ENCODE measurements around the gene DUOX1.

DNA sequence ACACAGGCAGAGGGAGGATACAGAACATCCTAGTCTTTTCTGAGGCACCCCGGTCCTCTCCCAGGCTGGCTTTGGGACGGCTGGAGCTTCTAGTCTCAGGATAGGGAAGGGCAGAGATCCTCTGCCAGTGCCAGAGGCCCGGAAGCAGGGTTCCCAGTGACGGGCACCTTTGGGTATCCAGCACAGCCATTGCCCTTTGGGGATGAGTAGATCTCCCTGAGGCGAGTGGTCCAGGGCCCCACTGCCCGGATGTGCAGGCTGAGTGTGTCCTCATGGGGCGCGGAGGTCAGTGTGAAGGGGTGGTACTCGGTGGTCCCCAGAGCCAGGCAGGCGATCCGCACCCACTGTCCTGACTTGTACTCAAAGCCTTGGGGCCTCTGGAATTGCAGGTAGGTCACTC, 34.1 kb upstream of the DUOX1 start:
- TF ChIP-seq ZNF274 (IDR thresholded peaks at IDR 0.05; ENCODE audit: low read depth, low read length) (no peak), SUZ12 (IDR thresholded peaks at IDR 0.05; ENCODE audit: extremely low read depth, insufficient read depth, insufficient read length) (no peak)
